Muscle layer of colon (tissue), 2 donors: ENCODE measurements around the gene SNX7.

Experiments used
- H3K27ac ChIP-seq: one replicate; pipeline ENCODE4 v1.7.0; 2013; ENCODE audit warnings: low read depth, mild to moderate bottlenecking, low read length, moderate library complexity
- H3K27me3 ChIP-seq, 2 donors: one replicate each; pipeline ENCODE4 v1.7.0; 2013; ENCODE audit warnings: low read length in 2 of 2, mild to moderate bottlenecking in 2 of 2; ENCODE audit not compliant: insufficient read depth in 2 of 2, control insufficient read depth in 1 of 2
- H3K36me3 ChIP-seq: one replicate; pipeline ENCODE4 v1.7.0; 2013; ENCODE audit warnings: mild to moderate bottlenecking, low read length; ENCODE audit not compliant: insufficient read depth
- H3K4me1 ChIP-seq: one replicate; pipeline ENCODE4 v1.7.0; 2013; ENCODE audit warnings: mild to moderate bottlenecking, low read length; ENCODE audit not compliant: insufficient read depth
- H3K4me3 ChIP-seq, 2 donors: one replicate each; pipeline ENCODE4 v1.7.0; 2013; ENCODE audit warnings: low read length in 2 of 2, low read depth in 1 of 2, mild to moderate bottlenecking in 1 of 2, moderate library complexity in 1 of 2
- H3K9ac ChIP-seq: one replicate; pipeline ENCODE4 v1.7.0; 2013; ENCODE audit warnings: low read length
- H3K9me3 ChIP-seq: one replicate; pipeline ENCODE4 v1.7.0; 2013; ENCODE audit warnings: mild to moderate bottlenecking, low read length
- donor health status: abdominal sarcoma.
- donor health status: Adenocarcinoma of cecum.

Gene SNX7

GRCh38 chr1:98672189-98672588 is 10.7 kb downstream of the SNX7 start:
- Histone ChIP-seq H3K36me3 (no peaks in the 10 kb centered on the region), H3K27ac (no peak overlapping the region), H3K9ac (no peak overlapping the region), H3K4me1 (no peaks in the 10 kb centered on the region), H3K27me3 (no peaks in the 10 kb centered on the region), H3K4me3 (no peak overlapping the region), H3K9me3 (no peaks in the 10 kb centered on the region)

GRCh38 chr1:98674075-98674781 is 12.7 kb downstream of the SNX7 start:
- H3K36me3 ChIP-seq, result no peaks in the 10 kb centered on the region
- H3K4me3 ChIP-seq, result no peak overlapping the region
- no peaks in the 10 kb centered on the region for H3K9me3 ChIP-seq
- no peaks in the 10 kb centered on the region for H3K4me1 ChIP-seq
- no peak overlapping the region for H3K27ac ChIP-seq
- H3K27me3 ChIP-seq, result no peaks in the 10 kb centered on the region
- H3K9ac ChIP-seq, result no peak overlapping the region

DNA sequence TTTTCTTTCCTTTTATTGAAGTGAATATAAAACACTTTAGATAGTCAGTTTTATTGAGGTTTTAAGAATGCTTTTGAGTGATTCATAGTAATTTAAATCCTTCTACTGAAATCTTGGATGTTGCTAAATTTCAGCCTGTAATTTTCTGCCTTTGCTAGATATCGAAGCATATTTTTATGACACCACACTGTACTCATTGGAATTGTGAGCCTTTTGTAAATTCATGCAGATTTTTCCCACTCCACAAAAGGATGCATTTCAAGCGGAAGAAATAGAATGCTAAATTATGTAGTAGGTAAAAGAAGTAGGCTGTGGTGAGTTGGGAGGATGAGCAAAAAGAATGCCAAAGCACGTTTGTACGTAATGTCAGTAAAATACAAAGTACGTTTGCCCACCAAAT is 13.8 kb downstream of the SNX7 start:
- H3K9ac ChIP-seq, result no peak overlapping the region

GRCh38 chr1:98677288-98677687 is 15.8 kb downstream of the SNX7 start:
- no peaks in the 10 kb centered on the region for H3K4me1 ChIP-seq
- no peak overlapping the region for H3K4me3 ChIP-seq
- no peak overlapping the region for H3K9ac ChIP-seq

More for the DNA sequence above, 13.8 kb downstream of the SNX7 start:
- Histone ChIP-seq H3K36me3 (no peaks in the 10 kb centered on the region), H3K4me1 (no peaks in the 10 kb centered on the region), H3K27ac (no peak overlapping the region), H3K4me3 (no peak overlapping the region), H3K27me3 (no peaks in the 10 kb centered on the region), H3K9me3 (no peaks in the 10 kb centered on the region)

DNA sequence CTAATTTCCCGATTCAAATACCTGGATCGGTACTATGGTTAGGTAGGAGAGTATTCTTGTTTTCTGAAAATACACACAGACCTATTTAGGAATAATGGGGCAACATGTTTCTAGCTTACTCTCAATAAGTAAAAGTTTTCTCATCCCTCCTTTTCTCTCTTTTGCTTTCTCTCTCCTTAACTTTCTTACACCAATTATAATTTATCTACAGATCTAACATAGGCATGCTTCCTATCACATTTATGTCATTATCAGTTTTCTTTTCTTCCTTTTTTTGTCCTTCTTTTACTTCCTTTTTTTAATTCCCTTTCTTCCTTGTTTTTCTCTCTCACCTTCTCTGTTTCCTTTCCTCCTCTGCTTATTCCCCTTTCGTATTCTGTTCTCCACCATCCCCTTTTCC is 20.3 kb downstream of the SNX7 start:
- Histone ChIP-seq H3K36me3 (no peaks in the 10 kb centered on the region), H3K4me3 (no peak overlapping the region), H3K4me1 (no peaks in the 10 kb centered on the region), H3K9me3 (no peaks in the 10 kb centered on the region), H3K27me3 (no peaks in the 10 kb centered on the region), H3K9ac (no peak overlapping the region), H3K27ac (no peak overlapping the region)

More at GRCh38 chr1:98677288-98677687, 15.8 kb downstream of the SNX7 start:
- H3K36me3 ChIP-seq, result no peaks in the 10 kb centered on the region
- H3K27me3 ChIP-seq, result no peaks in the 10 kb centered on the region
- no peak overlapping the region for H3K27ac ChIP-seq
- no peaks in the 10 kb centered on the region for H3K9me3 ChIP-seq

GRCh38 chr1:98688110-98688739 is 26.7 kb downstream of the SNX7 start:
- no peaks in the 10 kb centered on the region for H3K36me3 ChIP-seq
- no peak overlapping the region for H3K9ac ChIP-seq
- H3K4me3 ChIP-seq, result no peak overlapping the region
- H3K9me3 ChIP-seq, result no peaks in the 10 kb centered on the region
- H3K4me1 ChIP-seq, result no peaks in the 10 kb centered on the region
- H3K27me3 ChIP-seq, result no peaks in the 10 kb centered on the region
- H3K27ac ChIP-seq, result no peak overlapping the region

DNA sequence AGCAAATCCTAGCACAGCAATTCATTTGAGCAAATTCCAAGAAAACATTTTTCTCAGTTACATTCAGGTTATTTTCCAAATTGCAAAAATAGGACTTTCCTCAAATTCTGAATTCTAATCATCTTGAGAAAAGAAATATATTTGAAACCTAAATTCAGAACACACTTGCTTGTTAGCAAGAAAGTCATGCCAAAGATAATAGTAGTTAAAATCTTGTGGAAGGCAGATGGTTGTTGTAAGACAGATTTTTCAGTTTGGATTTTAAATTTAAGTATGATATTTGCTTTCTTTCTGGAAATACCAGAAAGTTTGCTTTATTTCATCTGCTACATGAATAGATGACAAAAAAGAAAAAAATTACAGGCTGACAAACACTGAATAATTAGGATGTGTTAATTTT is 29.1 kb downstream of the SNX7 start:
- Histone ChIP-seq H3K9me3 (no peaks in the 10 kb centered on the region), H3K4me3 (no peak overlapping the region), H3K36me3 (peaks cover 1% of the 10 kb centered on the region), H3K9ac (no peak overlapping the region), H3K27ac (no peak overlapping the region), H3K4me1 (no peaks in the 10 kb centered on the region), H3K27me3 (no peaks in the 10 kb centered on the region)

DNA sequence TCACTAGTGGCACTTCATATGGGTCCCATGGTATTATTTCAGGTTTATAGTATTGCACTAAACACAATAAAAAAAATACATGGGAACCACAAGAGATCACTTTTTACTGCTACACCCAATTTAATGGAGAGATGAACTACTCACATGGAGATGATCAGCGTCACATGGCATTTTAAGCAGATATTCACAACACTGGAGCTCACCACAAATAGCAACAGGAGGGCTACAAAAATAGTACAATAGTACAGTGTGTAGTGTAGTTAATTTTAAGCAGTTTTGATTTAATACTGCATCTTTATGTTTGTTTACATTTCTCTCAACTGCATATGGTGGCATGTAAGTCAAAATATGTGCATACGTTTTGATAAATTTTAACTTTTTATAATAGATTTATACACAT is 31.0 kb downstream of the SNX7 start:
- Histone ChIP-seq H3K27ac (no peak overlapping the region), H3K36me3 (peaks cover 4% of the 10 kb centered on the region), H3K4me3 (no peak overlapping the region), H3K9me3 (no peaks in the 10 kb centered on the region), H3K9ac (no peak overlapping the region), H3K4me1 (no peaks in the 10 kb centered on the region), H3K27me3 (no peaks in the 10 kb centered on the region)

GRCh38 chr1:98693385-98693784 is 31.9 kb downstream of the SNX7 start:
- H3K27ac ChIP-seq, result no peak overlapping the region
- peaks cover 4% of the 10 kb centered on the region for H3K36me3 ChIP-seq
- H3K9me3 ChIP-seq, result no peaks in the 10 kb centered on the region
- no peaks in the 10 kb centered on the region for H3K27me3 ChIP-seq
- no peaks in the 10 kb centered on the region for H3K4me1 ChIP-seq
- H3K9ac ChIP-seq, result no peak overlapping the region
- no peak overlapping the region for H3K4me3 ChIP-seq

- Histone ChIP-seq H3K9me3 (no peaks in the 10 kb centered on the region), H3K36me3 (peaks cover 4% of the 10 kb centered on the region), H3K27me3 (no peaks in the 10 kb centered on the region), H3K27ac (no peak overlapping the region), H3K4me1 (no peaks in the 10 kb centered on the region), H3K9ac (no peak overlapping the region), H3K4me3 (no peak overlapping the region)
Observed at GRCh38 chr1:98696077-98696476, 34.6 kb downstream of the SNX7 start.

DNA sequence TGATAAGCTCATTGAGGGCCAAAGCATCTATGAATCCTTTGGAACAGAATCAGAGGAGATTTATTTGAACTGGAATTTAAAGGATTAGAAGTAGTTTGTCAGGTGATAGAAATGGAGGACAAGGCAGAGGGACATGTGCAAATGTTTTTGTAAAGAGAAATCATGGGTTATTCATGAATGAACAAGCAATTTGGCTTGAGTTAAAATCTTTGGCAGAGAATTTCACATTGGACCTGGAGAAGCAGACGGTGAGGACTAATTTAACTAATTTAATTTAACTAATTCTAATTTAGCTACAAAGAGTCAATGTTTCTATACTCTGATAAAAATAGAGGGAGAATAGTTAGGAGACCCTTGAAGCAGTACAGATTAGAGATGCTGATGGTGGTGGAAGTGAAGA is 36.3 kb downstream of the SNX7 start:
- peaks cover 4% of the 10 kb centered on the region for H3K36me3 ChIP-seq

DNA sequence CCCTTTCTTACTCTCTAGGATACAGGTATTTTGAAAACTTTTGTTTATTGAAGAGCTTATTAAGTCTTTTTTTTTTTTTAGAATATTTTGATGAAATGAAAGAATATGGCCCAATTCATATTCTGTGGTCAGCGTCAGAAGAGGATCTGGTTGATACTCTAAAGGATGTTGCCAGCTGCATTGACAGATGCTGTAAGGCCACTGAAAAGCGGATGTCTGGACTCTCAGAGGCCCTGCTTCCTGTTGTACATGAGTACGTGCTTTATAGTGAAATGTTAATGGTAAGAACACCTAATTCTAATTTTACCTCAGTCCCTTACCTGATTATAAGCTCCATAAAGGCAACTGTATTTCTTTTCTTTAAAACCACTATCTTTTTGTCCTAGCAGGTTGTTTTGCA is 37.1 kb downstream of the SNX7 start:
- no peak overlapping the region for H3K27ac ChIP-seq
- H3K27me3 ChIP-seq, result no peaks in the 10 kb centered on the region
- H3K9ac ChIP-seq, result no peak overlapping the region
- no peaks in the 10 kb centered on the region for H3K4me1 ChIP-seq
- no peaks in the 10 kb centered on the region for H3K9me3 ChIP-seq
- H3K4me3 ChIP-seq, result no peak overlapping the region
- H3K36me3 ChIP-seq, result peaks cover 4% of the 10 kb centered on the region

More for the DNA sequence above, 36.3 kb downstream of the SNX7 start:
- Histone ChIP-seq H3K27ac (no peak overlapping the region), H3K9ac (no peak overlapping the region), H3K9me3 (no peaks in the 10 kb centered on the region), H3K27me3 (no peaks in the 10 kb centered on the region), H3K4me3 (no peak overlapping the region), H3K4me1 (no peaks in the 10 kb centered on the region)
